NCI-H2107 (cell line): ENCODE measurements around the gene WSCD2.

Experiments used
- DNase-seq: peaks from one replicate; lab custom pipeline; 2025; lab: John Stamatoyannopoulos, UW

Gene WSCD2

DNA sequence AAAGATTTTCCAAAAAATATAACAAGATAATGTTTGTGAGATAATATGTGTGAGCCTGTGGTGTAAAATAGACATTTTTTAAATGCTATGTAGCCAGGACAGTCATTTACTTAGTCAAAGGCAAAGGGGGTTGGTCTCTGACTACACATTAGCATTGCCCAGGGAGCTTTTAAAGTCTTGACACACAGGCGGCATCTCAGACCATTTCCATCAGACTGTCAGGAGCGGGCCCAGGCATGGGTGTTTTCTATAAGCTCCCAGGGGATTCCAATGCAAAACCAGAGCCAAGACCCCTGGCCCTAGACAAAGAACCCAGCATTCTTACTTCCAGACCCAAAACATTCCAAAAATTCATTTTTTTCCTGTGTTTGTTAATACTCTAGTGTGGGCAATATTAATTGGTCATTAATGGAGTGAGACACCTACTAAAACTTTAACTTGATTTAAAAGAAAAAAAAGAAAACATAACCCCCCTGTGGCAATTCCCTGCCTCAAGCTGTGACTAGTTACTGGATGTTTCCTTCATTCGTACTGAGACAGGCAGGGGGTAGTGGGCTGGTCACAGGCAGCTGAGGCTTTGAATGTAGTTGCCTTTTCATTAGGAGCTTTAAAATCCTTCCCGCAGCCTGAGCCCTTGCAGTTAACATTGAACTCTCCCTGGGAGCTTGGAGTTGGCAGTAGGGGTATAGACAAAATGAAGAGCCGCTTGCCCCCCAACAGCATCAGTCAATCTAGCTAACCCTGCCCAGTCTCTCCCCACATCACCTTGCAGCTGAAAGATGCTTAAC, 106.3 kb downstream of the WSCD2 start:
- no peak for DNase-seq

DNA sequence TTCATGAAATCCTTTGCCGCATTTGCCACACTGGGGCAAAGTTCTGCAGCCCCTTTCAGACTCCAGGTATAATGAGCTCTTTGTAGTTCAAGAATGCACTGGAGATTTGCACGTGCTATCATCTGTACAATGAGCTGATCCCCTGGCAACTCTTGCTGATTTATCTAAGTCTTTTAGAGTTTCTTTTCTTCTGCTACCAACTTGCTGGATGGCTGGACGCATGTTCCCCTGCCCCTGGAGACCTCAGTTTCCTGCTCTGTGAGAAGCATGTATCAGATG, 106.8 kb downstream of the WSCD2 start:
- DNase-seq: no peak

DNA sequence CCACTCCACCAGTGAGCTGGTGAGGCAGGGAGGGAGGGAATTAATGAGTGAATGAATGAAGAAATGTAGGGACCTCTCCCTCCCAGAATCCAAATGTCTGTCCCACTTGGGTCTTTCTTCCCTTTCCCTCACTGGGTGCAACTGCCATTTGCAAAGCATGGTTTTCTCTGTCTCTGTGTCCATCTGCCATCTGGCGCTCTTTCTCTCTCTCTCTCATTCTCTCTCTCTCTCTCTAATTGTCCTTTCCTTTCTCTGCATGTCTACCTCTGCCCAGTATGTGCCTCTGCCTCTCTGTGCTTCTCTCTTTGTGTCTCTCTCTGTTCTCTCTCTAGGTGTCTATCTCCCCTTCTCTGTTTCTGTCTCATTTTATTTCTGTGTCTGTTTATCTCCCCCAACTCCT, 107.3 kb downstream of the WSCD2 start:
- no peak for DNase-seq

DNA sequence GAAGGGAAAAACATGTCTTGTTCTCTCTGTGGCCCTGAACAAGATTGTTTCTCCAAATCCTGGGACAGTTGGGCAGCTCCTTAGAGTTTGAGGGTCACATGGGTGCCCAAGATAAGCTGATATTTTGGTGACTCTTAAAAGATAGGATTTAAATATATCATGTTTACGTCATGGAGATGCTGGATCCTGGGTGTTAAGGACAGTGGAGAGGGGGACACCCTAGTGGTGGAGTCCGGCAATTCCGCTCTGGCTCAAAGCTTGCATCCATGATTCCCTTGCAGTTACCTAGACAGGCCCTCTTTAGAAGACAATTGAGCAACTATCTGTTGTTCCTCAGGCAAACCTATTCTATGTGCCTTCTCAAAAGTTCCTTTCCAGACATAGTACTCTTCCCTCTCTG, 108.2 kb downstream of the WSCD2 start:
- DNase-seq: no peak

DNA sequence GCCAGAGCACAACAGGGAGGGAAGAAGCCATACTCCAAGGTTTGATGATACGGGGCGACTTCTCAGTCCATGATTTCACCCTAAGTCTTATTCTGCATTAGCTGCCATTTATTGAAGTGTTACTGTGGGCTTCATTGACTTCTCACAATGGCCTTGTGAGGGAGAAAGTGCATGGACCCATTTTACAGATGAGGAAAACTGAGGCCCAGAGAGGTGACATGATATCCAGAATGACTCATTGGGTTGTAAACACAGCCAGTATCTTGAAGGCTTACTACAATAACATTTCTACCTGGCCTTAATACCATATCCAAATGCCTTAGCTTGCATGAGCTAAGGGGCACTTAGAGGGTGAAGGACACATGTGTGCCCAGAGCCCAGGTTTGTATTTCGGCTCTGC, 109.4 kb downstream of the WSCD2 start:
- no peak for DNase-seq

DNA sequence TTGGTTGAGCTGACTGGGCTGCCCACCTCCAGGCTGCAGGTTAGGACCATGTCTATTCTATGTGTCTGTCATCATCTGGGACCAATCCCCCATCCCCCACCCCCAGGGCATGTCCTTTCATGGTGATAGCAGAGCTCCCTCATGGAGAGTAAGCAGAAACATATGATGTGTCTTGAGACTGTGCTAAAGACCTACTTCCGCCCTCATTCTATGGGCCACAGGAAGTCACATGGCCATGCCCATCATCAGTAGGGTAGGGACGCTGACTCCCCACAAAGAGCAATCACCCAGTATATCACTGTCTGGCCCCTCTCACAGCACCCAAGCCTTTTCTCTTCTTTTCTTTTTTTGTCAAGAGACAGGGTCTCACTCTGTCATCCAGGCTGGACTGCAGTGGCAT, 110.3 kb downstream of the WSCD2 start:
- DNase-seq: no peak

DNA sequence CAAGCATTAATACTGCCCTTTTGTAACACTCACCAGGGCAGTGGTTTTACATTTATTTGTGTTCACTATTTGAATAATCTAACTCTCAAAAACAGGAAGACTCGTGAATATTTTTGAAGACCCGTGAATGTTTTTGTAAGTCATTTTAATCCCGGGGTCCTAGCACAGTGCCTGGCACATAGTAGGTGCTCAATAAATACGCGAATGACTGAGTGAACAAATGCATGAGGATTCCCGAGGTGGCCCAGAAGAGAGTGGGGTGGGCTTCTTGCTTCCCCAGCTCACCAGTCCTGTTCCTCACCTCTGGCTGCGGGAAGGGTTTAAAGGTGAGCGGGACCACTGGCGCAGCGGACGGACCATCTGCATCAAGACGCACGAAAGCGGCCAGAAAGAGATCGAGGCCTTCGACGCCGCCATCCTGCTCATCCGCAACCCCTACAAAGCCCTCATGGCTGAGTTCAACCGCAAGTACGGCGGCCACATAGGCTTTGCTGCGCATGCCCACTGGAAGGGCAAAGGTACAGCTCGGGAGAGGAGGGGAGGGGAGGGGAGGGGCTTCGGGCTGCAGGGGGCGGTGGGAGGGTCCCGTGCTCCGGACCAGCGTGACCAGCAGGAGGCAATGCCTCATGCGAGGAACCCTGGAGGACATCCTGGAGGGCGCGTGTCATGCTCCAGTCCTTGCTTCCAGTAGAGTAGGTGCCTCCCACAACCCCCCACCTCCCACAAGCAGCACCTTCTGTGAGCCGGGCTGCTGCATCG, 111.1 kb downstream of the WSCD2 start:
- no peak for DNase-seq

DNA sequence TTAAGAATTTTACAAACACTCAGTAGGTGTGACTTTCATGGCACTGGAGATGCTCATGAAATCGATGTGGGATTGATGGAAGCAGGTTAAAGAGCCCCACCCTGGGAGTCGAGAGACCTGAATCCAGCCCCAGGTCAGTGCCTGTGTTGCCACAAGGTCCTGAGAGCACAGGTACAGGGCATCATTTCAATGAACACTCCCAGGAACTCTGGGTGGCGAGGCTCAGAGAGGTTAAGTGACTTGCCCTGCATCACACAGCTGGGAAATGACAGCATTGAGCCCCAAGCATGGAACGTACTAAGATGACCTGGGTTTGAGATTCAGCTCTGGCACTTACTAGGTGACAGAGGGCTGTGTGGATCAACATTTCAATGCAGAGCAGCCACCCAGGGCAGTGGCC, 111.8 kb downstream of the WSCD2 start:
- DNase-seq: no peak

DNA sequence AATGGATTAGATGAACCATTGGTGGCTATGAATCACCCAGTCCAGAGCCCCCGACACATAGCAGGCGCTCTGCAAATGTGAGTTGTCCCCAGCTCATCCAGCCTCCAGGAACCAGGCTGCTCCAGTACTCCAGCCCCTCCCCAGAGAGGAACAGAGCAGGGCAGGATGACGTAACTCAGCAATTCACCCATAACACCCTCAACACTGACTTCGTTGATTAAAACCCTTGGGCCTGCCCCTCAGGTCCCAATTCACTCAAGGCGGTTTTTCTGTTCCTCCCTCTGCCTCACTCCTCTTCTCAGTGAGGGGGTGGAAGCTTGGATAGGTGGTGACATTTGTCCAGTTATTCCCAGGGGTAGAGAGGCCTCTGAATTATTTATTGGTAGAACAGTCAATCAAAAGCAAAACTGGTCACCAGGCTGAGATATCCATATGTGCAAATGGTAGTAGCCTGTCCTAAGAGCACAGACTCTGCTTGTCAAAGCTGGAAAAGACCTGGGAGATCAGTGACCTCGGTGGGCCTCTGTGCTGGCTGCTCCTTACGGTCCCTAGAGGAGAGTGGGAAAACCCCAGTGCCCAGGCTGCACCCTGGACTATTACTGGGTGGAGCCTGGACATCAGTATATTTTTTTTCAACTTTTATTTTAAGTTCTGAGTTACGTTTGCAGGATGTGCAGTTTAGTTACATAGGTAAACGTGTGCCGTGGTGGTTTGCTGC, 113.1 kb downstream of the WSCD2 start:
- no peak for DNase-seq

DNA sequence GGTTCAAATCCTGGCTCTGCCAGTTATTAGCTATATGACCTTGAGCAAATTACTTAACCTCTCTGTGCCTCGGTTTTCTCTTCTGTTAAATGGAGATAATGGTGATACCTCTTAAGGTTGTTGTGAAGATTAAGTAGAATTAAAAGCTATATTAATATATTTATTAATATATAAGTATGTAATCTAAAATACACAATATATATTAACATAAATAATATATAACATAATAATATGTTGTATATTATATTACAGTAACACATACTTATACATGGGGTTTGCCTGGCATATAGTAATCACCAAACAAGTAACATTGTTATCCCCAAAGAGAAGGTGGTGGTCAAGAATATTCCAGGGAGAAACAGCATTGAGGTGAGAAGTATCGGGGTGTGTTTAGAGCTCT, 118.0 kb downstream of the WSCD2 start:
- DNase-seq: no peak

DNA sequence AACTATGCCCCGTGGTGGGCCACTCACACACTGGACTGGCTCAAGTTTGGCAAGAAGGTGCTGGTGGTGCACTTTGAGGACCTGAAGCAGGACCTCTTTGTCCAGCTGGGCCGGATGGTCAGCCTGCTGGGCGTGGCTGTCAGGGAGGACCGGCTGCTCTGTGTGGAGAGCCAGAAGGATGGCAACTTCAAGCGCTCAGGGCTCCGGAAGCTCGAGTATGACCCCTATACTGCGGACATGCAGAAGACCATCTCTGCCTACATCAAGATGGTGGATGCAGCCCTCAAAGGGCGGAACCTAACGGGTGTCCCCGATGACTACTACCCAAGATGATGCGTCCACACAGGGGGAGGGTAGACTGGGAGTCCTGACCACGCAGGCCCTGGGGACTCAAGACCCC, 118.9 kb downstream of the WSCD2 start:
- no peak for DNase-seq

DNA sequence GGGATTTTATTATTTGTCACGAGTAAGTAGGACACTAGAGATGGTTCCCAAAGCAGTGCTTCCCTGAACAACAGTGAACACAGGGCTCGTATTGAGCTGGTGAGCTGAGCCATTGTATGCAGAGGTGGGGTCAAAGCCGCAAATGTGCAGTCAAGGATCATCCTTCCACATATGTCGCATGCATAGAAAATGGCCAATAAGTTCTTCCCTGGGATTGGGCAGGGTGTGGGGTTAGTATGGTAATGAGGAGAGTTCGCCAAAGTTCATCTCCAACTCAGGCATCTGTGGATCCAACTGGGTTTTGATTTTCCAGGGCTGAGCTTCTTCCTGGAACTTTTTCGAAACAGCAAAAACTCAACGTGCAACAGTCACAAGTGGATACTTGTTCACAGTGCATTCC, 123.4 kb downstream of the WSCD2 start:
- no peak for DNase-seq

DNA sequence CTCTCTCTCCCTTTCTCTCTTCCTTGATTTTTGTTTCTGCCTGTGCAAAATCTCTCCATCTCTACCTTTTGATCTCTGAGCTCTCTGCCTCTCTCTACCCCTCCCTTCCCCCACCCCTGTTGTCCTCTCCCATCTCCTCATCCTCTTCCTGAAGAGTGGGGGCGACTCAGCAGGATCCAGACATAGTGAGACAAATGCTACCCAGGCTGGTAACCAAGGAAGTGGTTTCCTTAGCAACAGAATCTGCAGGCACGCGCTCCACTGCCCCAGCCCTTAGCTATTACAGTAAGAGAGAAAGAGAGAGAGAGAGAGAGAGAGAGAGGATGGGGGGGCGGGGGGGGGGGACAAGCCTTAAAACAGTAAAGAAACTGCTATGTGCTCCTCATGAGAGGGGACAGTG, 124.5 kb downstream of the WSCD2 start:
- DNase-seq: no peak

DNA sequence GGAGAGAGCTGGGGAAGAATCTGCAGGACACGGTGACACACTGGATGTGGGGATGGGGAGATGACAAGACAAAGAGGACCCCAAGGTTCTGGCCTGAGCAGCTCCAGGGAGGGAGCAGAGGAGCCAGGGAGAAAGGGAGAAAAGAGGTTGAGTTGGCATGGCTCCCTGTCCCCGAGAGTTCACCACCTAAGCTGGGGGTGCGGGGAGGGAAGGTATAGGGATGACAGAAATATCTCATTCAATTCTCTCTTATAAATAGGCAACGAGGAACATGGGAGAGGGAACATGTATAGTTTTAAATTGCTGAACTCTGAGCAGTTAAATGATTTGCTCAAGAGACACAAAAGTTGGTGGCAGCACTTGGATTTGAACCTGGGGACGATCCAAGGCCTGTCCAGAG, 124.9 kb downstream of the WSCD2 start:
- no peak for DNase-seq

DNA sequence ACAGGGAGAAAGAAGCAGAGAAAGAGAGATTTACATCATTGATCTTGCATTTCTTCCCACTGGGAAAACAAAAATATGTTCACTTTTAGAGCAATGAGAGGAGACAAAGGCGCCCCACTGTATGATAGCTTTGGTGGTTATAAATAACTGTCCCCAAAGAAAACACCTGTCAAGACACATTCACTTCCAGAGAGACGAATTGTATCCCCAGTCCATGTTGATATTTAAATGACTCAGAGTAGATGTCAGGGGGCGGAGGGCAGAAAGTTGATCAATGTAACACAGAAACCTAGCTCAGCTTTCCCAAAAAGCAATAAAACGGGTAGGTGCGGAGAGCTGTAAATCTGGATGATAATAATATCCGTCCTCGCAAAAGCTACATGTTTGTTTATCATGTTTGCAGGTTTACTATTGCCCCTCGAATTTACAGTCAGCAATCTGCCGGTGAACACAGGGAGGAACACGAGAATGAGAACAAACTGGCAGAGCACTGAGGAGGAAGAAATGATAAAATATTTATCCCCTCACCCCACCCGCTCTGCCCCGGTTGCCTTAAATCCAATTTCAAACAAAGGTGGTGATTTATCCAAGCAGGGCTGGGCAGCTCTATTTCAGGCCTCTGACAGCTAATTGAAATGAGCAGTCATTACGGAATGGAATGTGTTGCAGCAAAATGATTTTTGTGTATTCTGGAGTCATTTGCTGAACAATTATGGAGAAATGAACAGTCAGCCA, 125.6 kb downstream of the WSCD2 start:
- no peak for DNase-seq

DNA sequence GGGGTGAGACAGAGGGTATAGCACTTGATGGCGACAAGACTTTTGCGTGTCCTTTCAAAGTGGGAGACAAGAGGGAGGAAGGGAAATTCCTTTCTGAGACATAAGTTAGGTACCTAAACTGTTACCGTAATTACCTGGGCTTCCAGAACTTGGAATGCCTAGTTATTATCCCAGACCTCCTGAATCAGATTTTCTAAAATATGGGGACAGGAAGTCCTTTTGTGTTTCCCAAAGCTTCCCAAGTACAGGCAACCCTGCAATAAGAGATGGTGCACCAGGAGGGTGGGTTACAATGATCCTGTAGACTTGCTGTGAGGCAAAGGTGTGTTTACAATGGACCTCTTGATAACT, 126.1 kb downstream of the WSCD2 start:
- DNase-seq: no peak

DNA sequence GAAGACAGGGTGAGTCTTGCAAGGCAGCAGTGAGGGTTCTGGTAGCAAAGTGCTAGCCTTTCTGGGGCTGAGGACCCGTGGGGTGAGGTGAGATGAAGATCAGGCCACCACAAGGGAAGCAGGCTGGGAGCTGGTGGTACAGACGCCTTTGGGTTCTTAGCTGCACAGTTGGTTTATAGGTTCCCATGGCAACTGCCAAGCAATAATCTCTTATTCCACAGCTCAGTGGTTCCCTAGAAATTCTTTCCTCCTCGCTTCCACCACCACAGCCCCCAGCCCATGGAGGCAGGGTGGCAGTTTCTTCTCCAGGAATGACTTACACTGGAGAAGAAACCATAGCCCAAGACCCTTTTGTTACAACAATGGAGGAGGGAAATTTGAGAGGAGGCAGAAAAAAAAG, 127.9 kb downstream of the WSCD2 start:
- DNase-seq: no peak

DNA sequence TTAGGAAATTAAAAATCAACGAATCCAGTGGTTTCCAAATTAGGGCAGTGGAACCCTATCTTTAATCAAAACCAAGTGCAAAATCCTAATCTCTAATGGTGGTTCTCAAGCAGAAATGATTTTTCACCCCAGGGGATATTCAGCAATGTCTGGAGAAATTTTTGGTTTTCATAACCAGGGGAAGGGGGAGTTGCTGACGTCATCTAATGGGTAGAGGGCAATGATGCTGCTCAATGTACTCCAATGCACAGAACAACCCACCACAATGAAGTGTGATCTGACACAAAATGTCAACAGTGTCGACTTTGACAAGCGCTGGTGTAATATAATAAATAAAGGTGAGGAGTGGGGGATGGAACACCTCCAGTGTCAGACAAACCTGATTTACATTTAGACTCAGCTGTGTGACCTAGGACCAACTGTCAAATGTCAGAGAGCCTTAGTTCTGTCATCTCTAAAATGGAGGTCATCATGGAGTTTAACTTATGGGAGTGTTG, 128.6 kb downstream of the WSCD2 start:
- DNase-seq: no peak

DNA sequence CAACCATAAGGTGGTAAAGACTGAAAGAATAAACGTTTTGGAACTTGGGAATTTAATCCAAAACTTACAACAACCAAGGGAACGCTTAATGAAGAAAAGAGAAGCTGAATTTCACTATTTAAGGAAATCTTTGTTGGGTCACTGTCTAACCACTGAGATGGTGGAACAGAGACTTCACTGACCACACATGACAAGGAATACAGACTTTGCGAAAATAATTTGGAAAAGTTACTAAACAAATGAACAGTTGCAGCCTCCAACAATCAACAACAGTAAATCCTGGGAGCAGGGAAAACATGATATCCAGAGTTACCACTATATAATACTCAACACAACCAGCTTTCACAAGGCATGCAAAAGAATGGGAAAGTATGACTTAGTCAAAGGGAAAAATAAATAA, 131.0 kb downstream of the WSCD2 start:
- DNase-seq: no peak

DNA sequence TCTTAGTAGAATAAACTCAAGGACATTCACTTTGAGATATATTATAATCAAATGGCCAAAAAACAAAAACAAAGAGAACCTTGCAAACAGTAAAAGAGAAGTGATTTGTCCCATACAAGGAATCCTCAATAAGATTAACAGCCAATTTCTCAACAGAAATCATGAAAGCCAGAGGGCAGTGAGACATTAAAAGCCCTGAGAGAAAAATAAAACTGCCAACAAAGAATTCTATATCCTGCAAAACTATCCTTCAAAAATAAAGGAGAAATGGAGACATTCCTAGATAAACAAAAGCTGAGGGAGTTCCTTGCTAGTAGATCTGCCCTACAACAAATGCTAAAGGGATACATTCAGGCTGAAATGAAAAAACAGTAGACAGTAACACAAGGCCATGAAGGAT, 131.9 kb downstream of the WSCD2 start:
- DNase-seq: no peak

DNA sequence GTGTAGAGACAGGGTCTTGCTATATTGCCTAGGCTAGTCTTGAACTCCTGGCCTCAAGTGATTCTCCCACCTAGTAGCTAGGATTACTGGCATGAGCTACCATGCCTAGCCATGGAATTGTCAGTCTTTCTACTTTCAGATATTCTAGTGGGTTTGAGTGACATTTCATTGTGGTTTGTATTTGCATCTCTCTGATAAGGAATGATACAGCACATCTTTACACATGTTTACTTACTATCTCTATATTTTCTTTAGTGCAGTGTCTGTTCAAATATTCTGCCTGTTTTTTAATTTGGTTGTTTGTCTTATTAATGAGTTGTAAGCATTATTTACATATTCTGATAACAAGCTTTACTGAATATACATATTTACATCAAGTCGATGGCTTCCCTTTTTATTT, 136.4 kb downstream of the WSCD2 start:
- no peak for DNase-seq

DNA sequence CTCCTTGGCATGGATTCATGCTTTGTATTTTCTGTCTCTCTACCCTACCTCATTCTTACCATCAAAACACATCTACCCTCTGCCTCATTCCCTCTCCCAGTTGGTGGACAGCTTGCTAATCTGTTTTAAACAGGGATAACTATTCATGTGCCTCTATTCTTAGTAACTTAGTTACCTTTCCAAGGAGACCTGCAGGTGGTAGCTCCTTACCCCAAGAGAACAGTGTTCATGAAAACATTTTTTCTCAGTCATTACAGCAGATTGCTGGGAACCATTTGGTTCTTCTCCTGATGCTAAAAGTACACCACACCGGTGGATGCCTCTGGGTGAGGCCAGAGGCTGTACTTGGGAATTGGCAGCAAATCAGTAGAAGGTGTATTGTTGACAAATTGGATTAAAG, 137.0 kb downstream of the WSCD2 start:
- DNase-seq: no peak

DNA sequence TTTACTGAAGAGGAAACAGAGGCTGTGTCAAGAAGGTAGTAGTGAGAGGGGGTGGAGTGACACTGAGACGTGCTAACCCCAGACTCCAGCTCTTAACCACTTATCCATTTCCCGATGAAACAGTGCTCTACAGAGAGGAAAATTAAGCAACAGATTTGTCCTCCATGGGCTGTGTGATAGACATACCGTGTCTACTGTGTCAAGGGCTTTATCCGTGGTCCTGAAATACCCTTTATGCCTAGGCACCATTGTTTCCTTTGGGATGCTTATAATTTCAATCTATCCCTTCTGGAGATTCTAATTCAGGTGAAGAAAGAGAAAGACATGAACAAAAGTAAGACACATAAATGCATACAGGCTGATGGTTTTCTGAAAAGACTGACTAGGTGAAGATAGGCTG, 138.4 kb downstream of the WSCD2 start:
- DNase-seq: no peak
